ENCODE data around the gene P2RY8.
"Not testable (repeated sequence)": the region's sequence is repeated elsewhere in the genome, so short reads cannot be mapped to it uniquely, and the experiment has no call there.

Gene P2RY8

DNA sequence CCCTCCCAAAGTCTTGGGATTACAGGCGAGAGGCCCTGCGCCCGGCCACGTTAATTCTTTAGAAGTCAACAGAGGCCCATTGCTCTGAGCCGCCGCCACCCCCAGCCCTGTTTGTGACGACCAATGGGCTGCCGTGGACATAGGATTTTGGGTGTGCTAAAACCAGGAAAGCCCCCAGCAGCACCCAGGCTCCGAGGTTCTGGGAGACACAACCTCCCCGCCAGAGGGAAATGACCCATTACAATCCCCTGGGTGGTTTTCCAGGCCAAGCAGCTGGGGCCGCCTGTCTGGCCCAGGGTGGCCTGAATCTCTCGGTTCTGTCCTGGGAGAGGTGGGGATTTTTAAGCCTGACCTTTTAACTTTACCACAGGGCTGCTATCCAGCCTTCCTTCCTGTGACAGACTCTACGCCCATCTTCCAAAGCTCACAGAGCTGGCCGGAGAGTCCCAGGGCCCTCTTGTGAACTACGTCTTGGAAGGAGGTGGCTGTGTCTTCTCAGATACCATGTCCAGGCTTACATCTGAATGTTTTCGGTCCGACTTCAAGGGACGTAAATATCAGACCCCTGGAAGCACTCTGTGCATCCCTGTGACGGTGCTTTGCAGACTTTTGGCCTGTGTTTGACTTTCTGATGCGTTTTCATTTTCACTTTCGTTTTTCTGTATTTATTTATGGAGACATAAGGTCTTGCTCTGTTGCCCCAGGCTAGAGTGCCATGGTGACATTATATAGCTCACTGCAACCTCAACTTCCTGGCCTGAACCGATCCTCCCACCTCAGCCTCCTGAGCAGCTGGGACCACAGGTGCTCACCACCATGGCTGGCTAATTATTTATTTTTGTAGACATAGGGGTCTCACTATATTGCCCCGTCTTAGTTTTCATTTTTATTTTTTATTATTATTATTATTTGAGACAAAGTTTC is 36.0 kb downstream of the P2RY8 start:
- TF ChIP-seq, protein P1, sequence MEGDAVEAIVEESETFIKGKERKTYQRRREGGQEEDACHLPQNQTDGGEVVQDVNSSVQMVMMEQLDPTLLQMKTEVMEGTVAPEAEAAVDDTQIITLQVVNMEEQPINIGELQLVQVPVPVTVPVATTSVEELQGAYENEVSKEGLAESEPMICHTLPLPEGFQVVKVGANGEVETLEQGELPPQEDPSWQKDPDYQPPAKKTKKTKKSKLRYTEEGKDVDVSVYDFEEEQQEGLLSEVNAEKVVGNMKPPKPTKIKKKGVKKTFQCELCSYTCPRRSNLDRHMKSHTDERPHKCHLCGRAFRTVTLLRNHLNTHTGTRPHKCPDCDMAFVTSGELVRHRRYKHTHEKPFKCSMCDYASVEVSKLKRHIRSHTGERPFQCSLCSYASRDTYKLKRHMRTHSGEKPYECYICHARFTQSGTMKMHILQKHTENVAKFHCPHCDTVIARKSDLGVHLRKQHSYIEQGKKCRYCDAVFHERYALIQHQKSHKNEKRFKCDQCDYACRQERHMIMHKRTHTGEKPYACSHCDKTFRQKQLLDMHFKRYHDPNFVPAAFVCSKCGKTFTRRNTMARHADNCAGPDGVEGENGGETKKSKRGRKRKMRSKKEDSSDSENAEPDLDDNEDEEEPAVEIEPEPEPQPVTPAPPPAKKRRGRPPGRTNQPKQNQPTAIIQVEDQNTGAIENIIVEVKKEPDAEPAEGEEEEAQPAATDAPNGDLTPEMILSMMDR (IDR thresholded peaks at IDR 0.05; ENCODE audit: borderline replicate concordance, insufficient read depth, low read depth, low read length) = no peak
- H3K4me3 ChIP-seq (ENCODE audit: low read depth, low read length) = no peak overlapping the region

DNA sequence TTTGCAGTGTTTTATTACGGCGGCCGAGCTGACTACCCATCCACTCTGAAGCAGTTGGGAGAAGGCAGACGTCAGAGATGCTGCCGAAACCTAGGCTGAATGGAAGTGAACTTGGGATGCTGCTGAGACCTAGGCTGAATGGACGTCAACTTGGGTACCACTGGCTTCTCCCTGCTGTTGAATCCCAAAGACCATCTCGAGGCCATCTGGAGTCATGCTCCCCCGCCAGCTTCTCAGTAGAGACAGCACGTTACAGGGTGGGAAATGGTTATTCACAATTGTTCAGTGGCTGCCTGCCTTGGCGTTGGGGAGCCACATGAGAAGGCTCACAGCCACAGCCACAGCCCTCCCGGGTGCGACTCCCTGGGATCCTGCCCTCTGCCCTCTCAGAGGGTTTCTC is 40.9 kb downstream of the P2RY8 start:
- no peak overlapping the region for H3K4me3 ChIP-seq (ENCODE audit: low read depth, low read length)
- TF ChIP-seq, protein P1 (IDR thresholded peaks at IDR 0.05; ENCODE audit: borderline replicate concordance, insufficient read depth, low read depth, low read length) = no peak

DNA sequence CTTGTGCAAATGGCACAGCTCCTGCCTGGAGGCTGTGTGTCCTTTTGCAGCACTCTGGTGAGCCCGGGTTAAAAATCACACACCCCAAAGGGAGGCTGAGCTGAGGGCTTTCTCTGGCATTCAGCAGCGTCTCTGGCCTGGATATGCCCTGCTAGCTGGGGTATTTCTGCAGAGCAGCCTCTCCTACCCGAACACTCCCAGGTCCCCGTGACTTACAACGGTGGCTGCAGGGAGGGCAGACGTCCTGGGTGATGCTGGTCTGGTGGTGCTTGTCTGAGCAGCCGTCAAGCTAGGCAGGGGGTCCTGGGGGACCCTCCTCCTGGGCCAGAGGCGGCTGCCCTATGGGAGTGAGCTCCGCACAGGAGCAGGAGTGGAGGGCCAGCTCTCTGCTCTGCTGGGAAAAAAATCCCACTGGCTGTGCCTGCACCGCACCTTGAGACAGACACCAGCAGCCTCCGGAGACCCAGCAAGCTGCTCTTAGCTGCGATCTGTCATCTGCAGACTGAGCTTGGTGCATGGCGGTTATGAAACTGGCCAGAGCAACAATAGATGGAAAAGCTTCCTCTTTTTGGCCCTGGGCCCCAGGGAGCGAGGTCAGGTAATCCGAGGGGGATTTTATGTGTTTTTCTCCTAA is 43.0 kb downstream of the P2RY8 start:
- H3K4me3 ChIP-seq (ENCODE audit: low read depth, low read length) = peak overlapping the region; percentile 35
- TF ChIP-seq, protein P1 (IDR thresholded peaks at IDR 0.05; ENCODE audit: borderline replicate concordance, insufficient read depth, low read depth, low read length) = no peak

DNA sequence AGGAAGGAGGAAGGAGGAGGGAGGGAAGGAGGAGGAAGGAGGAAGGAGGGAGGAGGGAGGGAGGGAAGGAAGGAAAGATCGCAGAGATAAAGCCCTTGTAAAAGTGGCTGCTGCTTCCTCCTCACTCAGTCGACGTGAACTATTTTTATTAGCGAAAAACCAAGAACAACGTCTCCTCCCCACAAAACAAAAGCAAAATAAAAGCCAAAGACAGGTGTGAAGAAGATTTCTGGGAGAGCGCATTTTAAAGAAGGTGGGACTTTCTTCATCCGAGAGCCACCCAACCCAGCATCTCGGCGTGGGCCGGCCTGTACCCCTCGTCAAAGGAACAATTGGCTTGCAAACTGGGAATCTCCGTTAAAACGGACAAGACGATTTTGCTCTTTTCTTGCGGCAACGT is 43.6 kb downstream of the P2RY8 start:
- peak overlapping the region; percentile 35 for H3K4me3 ChIP-seq (ENCODE audit: low read depth, low read length)

DNA sequence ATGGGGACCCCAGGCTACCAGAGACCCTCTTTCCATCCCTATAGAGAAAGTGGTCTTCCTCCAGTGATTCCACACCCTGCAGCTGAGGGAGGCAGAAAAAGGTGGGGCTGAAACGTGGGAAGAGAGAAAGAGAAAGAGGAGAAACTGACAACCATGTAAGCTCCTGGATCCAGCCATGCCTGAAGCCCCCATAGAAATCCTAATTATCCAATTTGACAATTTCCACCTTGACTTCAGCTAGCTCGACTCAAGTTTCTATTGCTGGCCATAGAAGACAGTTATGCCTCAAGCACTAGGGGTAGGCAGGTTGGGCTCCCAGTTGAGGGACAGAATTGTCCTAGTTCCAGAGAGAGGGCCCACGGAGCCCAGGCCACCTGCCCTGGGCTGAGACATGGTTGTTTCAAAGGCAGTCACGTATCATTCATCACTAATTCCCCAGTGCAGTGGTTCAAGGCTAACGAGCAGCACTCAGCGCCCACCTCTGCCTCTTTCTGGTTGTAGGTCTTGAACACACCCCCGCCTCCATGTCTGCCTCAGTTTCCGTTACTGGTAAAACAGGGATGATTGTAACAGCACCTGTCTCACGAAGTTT is 44.5 kb downstream of the P2RY8 start:
- TF ChIP-seq, protein P1 (IDR thresholded peaks at IDR 0.05; ENCODE audit: borderline replicate concordance, insufficient read depth, low read depth, low read length) = no peak
- peak overlapping the region; percentile 21 for H3K4me3 ChIP-seq (ENCODE audit: low read depth, low read length)

More for the DNA sequence above, 43.6 kb downstream of the P2RY8 start:
- TF ChIP-seq, protein P1 (IDR thresholded peaks at IDR 0.05; ENCODE audit: borderline replicate concordance, insufficient read depth, low read depth, low read length) = no peak

DNA sequence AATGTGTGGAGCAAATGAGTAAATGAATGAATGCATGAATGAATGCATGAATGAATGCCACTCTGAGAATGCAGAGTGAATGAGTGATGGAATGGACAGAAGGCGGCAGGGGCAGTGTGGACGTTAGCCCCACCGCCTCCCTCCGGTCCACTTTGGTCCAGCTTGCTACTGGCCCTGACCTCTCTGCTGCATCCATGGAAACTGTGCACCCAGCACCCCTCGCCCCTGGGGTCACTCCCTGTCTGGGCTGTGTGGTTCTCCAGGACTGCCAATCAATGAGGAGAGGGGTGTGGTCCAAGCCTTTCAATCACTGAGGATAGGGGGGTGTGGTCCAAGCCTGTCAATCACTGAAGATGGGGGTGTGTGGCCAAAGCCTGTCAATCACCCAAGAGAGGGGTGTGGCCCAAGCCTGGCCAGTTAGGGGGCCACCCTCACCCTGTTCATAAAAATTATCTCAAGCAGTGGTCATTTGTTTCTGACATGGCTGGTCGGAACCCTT is 45.1 kb downstream of the P2RY8 start:
- H3K4me3 ChIP-seq (ENCODE audit: low read depth, low read length) = peak overlapping the region; percentile 21
- TF ChIP-seq, protein P1 (IDR thresholded peaks at IDR 0.05; ENCODE audit: borderline replicate concordance, insufficient read depth, low read depth, low read length) = no peak

DNA sequence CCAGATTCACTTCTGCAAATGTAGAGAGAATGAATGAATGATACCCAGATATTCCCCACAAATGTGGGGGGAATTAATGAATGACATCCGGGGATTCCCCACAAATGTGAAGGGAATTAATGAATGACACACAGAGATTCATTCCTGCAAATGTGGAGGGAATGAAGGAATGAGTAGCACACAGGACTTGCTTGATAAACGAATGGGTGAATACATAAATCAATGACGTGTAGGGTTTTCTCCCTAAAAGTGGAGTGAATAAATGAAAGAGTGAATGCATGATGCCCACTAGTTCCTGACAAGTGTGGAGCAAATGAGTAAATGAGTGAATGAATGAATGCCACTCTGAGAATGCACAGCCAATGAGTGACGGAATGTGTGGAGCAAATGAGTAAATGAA is 45.7 kb downstream of the P2RY8 start:
- not testable (repeated sequence) for H3K4me3 ChIP-seq (ENCODE audit: low read depth, low read length)

DNA sequence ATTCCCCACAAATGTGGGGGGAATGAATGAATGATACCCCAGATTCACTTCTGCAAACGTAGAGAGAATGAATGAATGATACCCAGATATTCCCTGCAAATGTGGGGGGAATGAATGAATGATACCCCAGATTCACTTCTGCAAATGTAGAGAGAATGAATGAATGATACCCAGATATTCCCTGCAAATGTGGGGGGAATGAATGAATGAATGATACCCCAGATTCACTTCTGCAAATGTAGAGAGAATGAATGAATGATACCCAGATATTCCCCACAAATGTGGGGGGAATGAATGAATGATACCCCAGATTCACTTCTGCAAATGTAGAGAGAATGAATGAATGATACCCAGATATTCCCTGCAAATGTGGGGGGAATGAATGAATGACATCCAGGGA is 46.3 kb downstream of the P2RY8 start:
- not testable (repeated sequence) for H3K4me3 ChIP-seq (ENCODE audit: low read depth, low read length)

DNA sequence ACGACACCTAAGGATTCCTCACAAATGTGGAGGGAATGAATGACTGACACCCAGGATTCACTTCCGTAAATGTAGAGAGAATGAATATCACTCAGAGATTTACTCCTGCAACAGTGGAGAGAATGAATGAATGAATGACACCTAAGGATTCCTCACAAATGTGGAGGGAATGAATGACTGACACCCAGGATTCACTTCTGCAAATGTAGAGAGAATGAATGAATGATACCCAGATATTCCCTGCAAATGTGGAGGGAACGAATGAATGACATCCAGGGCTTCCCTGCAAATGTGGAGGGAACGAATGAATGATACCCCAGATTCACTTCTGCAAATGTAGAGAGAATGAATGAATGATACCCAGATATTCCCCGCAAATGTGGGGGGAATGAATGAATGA is 47.6 kb downstream of the P2RY8 start:
- not testable (repeated sequence) for H3K4me3 ChIP-seq (ENCODE audit: low read depth, low read length)
